ENCODE measurements around the gene ABLIM2.

The ABLIM2 gene

DNA sequence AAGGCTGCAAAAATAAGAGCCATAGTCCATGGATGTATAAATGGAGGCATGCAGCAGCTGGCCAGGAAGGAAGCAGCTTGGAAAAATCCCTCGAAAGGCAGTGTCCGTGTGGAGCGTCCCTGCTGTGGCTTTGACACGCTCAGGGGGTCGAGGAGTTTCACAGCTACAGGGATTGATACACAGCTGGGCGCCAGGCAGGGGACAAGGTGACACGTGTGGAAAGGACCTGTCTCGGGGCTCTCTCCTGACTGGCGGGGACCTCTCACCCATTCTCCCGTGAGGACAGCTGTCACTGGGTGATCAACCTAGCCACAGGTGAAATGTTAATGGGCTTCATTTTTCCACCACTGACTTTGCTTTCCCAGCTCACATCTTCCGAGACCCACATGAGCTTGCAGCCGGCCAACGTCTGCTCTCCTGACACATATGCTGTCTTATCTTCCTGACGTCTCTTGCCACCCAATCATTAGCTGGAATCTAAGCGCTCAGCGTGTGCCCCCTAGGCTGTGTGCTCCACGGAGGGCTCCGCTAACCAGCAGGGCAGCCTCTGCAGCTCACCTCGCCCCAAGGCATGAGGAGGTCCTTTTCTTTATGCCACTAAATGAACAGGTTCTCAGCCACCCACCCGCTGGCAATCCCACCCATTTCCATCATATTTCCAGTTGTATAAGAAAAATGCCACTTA, 129.6 kb downstream of the ABLIM2 start:
- no peak for TF ChIP-seq CTCF (conservative IDR thresholded peaks at IDR 0.05)
- no peak overlapping the region for H3K27ac ChIP-seq

- no peak for TF ChIP-seq CTCF (conservative IDR thresholded peaks at IDR 0.05)
- H3K27ac ChIP-seq, result no peak overlapping the region
These were observed 130.2 kb downstream of the ABLIM2 start for GRCh38 chr4:8028368-8028767.

DNA sequence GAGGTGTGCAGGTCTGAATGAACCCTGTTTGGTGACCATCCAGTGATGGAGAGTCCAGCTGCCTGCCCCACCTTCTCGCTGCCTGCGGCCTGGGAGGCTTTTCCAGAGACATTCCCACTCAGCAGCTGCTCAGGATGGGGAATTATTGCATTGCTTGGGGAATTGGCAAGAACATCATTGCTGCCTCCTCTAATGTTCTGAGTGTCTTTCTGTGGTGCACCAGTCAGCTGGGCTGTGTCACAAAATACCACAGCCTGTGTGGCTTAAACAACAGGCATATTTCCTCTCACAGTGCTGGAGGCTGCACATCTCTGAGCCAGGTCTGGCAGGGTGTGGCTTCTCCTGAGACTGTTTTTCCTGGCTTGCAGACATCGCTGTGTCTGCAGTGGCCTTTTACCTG, 132.2 kb downstream of the ABLIM2 start:
- no peak overlapping the region for H3K27ac ChIP-seq
- TF ChIP-seq CTCF (conservative IDR thresholded peaks at IDR 0.05), result no peak

- no peak overlapping the region for H3K27ac ChIP-seq
- TF ChIP-seq CTCF (conservative IDR thresholded peaks at IDR 0.05), result no peak
These were observed 132.9 kb downstream of the ABLIM2 start for GRCh38 chr4:8025668-8026067.

GRCh38 chr4:8024073-8024786, 134.4 kb downstream of the ABLIM2 start:
- H3K27ac ChIP-seq, result no peak overlapping the region
- TF ChIP-seq CTCF (conservative IDR thresholded peaks at IDR 0.05), result no peak

DNA sequence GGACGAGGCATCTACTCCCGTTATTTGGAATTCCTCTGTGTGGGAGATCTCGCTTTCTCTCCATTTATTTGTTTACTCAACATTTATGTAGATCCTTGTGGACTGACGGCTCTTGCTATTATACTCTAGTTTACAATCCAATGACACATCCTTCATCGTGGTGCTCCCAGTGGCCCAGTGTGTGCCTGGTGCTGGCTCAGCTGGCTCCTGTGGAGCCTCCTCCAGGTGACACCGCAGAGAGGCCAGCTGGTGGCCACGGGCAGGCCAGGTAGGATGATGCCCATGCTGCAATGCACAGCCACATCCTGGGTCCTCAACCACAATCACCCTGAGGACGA, 134.9 kb downstream of the ABLIM2 start:
- TF ChIP-seq CTCF (conservative IDR thresholded peaks at IDR 0.05), result no peak

DNA sequence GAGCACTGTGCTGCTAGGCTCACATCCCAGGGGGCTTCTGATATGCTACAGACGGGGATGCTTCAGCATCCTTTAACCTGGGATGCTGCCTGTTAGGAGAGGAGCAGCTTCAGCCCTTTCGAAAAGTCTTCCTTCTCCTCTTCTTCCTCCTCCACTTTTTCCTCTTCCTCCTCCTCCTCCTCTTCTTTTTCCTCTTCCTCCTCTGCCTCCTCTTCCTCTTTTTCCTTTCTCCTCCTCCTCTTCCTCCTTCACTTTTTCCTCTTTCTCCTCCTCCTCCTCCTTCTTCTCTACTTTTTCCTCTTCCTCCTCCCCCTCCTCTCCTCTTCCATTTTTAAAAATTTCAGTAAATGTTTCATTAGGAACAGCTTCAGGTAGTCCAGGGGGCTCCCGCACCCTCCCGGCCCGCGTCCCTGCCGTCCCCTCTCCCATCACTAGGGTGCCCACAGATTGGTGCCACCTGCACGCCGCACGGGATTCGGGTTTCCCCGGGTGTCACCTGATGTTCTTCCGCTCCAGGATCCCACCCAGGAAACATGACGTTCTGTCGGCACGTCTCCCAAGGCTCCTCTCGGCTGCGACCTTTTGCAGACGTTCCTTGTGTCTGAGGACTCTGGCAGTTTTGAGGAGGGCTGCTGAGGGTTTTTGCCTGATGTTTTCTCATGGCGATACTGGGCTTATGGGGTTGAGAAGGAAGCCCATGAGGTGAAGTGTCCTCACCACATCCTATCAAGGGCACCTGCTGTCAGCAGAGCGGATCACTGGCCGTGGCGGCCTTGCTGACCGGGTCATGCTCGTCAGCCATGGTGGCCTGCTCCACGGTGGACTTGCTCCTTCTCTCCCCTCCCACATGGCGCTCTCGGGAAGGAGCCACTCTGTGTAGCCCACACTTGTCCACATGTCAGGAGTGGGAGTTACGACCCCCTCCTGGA, 135.6 kb downstream of the ABLIM2 start:
- H3K27ac ChIP-seq, result no peak overlapping the region
- TF ChIP-seq CTCF (conservative IDR thresholded peaks at IDR 0.05), result no peak

More for the DNA sequence above, 134.9 kb downstream of the ABLIM2 start:
- H3K27ac ChIP-seq, result no peak overlapping the region
